Right lobe of liver (tissue), 6 donors: Measurements from ENCODE around the gene S100G. TPM values are rescaled to one million over a fixed set of nuclear protein-coding genes. Genes with fewer than 3 reads are reported as not detected.

Experiments
- ATAC-seq, 4 donors: fragments of 200-7000 bp; cut with Tn5 transposase; one replicate each; pipeline ENCODE4 v1.9.1; 2020; ENCODE audit warnings: mild to moderate bottlenecking in 4 of 4, moderate library complexity in 4 of 4
- DNase-seq, 3 donors: peaks; one replicate each; pipeline ENCODE4 v3.0.0-alpha.2; 2020
- H3K27ac ChIP-seq, 3 donors: fragments of 200-600 bp; one replicate each; pipeline ENCODE4 v1.8.0; 2022
- H3K27me3 ChIP-seq, 2 donors: fragments of 200-600 bp; one replicate each; pipeline ENCODE4 v1.8.0; 2022
- H3K36me3 ChIP-seq, 4 donors: fragments of 200-600 bp; sonication (generic) in 1 of 4; one replicate each; pipeline versions ENCODE4 v1.5.1 to v1.8.0; 2017 to 2022; ENCODE audit warnings: control low read depth in 1 of 4
- H3K4me1 ChIP-seq, 4 donors: fragments of 200-600 bp; sonication (generic) in 1 of 4; one replicate each; pipeline versions ENCODE4 v1.5.1 to v1.8.0; 2017 to 2022; ENCODE audit warnings: control low read depth in 1 of 4
- H3K4me3 ChIP-seq, 3 donors: fragments of 200-600 bp; one replicate each; pipeline ENCODE4 v1.8.0; 2022
- H3K9me3 ChIP-seq, 4 donors: fragments of 200-600 bp; sonication (generic) in 1 of 4; one replicate each; pipeline versions ENCODE4 v1.5.1 to v1.8.0; 2017 to 2022; ENCODE audit warnings: control low read depth in 1 of 4
- CTCF ChIP-seq, 4 donors: fragments of 200-600 bp in 3 of 4; fragments of 450-650 bp in 1 of 4; IDR thresholded peaks; one replicate each; pipeline versions ENCODE4 v1.5.1 to v1.8.0; 2016 to 2022; ENCODE audit warnings: antibody characterized with exemption in 4 of 4, mild to moderate bottlenecking in 2 of 4
- POLR2A ChIP-seq: fragments of 450-650 bp; IDR thresholded peaks from one replicate; pipeline ENCODE4 v1.6.1; 2017; ENCODE audit warnings: antibody characterized with exemption, mild to moderate bottlenecking
- WGBS: methylation state at CpG from one replicate; pipeline ENCODE4 v1.1.6; 2018; ENCODE audit warnings: low coverage, low lambda C conversion rate; ENCODE audit not compliant: insufficient coverage; ENCODE audit errors: missing lambda C conversion rate; 5-methylcytosine and 5-hydroxymethylcytosine counted together
- intact Hi-C, 2 donors: fragments of 100-400 bp; cut with DNase I; formaldehyde crosslinking; loops; one replicate each; pipeline versions ENCODE4 v1.11.2 to v1.14.1; 2022
- total RNA-seq, 6 experiments: library from RNA; depleted of rRNA in 2 of 6; stranded (reverse); fragments of >200 nt in 2 of 6; fragmentation: NEBNext Ultra II Directional in 3 of 6; extraction: Animal tissue kit (Norgen Biotek cat#: 25700) in 3 of 6; gene quantifications; one replicate each; pipeline versions ENCODE4 v1.1.0 to v1.2.4, GENCODE V29; 2016 to 2023
- donor health status: DM: no; HTN: yes; CAD: no.
- donor health status: DM: no; HTN: no; CAD: no.
- donor health status: DM: no; HTN: no; CAD: no.
- donor health status: DM: no; HTN: yes; CAD: no.
- donor health status: DM: no; HTN: yes; CAD: no.

The S100G gene
- total RNA-seq, 6 experiments from 2014 or later = not detected

GRCh38 chrX:16640823-16641222, 9.1 kb upstream of the S100G start:
- no peaks in the 10 kb centered on the region for H3K9me3 ChIP-seq
- ATAC-seq = no peak

GRCh38 chrX:16643176-16643575, 6.8 kb upstream of the S100G start:
- Histone ChIP-seq H3K4me1 (no peaks in the 10 kb centered on the region), H3K27me3 (no peaks in the 10 kb centered on the region), H3K27ac (no peak overlapping the region), H3K9me3 (no peaks in the 10 kb centered on the region), H3K36me3 (no peaks in the 10 kb centered on the region), H3K4me3 (no peak overlapping the region)
- ATAC-seq (no peak), DNase-seq (no peak)
- intact Hi-C loops = no loop called here
- 56% methylated on average over 5 of the region's 5 CpGs for WGBS
- TF ChIP-seq CTCF (IDR thresholded peaks at IDR 0.05) = no peak
- TF ChIP-seq POLR2A = no peak

More at GRCh38 chrX:16640823-16641222, 9.1 kb upstream of the S100G start:
- Histone ChIP-seq H3K27ac (no peak overlapping the region), H3K27me3 (no peaks in the 10 kb centered on the region), H3K4me1 (no peaks in the 10 kb centered on the region), H3K36me3 (no peaks in the 10 kb centered on the region), H3K4me3 (no peak overlapping the region)
- WGBS = 63% methylated on average over 3 of the region's 4 CpGs
- TF ChIP-seq CTCF (IDR thresholded peaks at IDR 0.05) = no peak
- no peak for TF ChIP-seq POLR2A
- DNase-seq = no peak
- intact Hi-C loops = no loop called here

- no peaks in the 10 kb centered on the region for H3K27me3 ChIP-seq
- no peaks in the 10 kb centered on the region for H3K4me1 ChIP-seq
- no peak for ATAC-seq
- DNase-seq = no peak
- no peak overlapping the region for H3K4me3 ChIP-seq
- no peaks in the 10 kb centered on the region for H3K36me3 ChIP-seq
- H3K9me3 ChIP-seq = no peaks in the 10 kb centered on the region
- TF ChIP-seq POLR2A (no peak), CTCF (IDR thresholded peaks at IDR 0.05) (no peak)
- H3K27ac ChIP-seq = no peak overlapping the region
- 62% methylated on average over 4 of the region's 4 CpGs for WGBS
- intact Hi-C loops = no loop called here
Measured at GRCh38 chrX:16646366-16647138, 3.4 kb upstream of the S100G start.

GRCh38 chrX:16651391-16652024, 1.6 kb downstream of the S100G start:
- WGBS = 72% methylated on average over 4 of the region's 4 CpGs
- TF ChIP-seq POLR2A (no peak), CTCF (IDR thresholded peaks at IDR 0.05) (no peak)
- no peak overlapping the region for H3K27ac ChIP-seq
- H3K4me3 ChIP-seq = no peak overlapping the region
- ATAC-seq = no peak
- intact Hi-C loops = no loop called here
- peaks cover 0 to 4% of the 10 kb centered on the region in 2 donors for H3K27me3 ChIP-seq
- no peaks in the 10 kb centered on the region for H3K4me1 ChIP-seq
- H3K36me3 ChIP-seq = no peaks in the 10 kb centered on the region
- DNase-seq = no peak
- H3K9me3 ChIP-seq = no peaks in the 10 kb centered on the region
